Astrocyte of the spinal cord (primary cell): ENCODE data around the gene HSPB8.
A peak's percentile ranks its signal among the peaks of the same experiment; 100 is the strongest.

Experiments used
- DNase-seq: peaks from one replicate; pipeline ENCODE4 v3.0.0; 2011; ENCODE audit warnings: low read depth, low spot score
- H3K4me3 ChIP-seq: 2 replicates; pipeline ENCODE4 v1.5.1; 2011; ENCODE audit warnings: low read depth, mild to moderate bottlenecking, low read length, moderate library complexity
- in situ Hi-C: cut with HindIII; loops from 2 replicates; pipeline ENCODE4 v1.10.0; 2017; ENCODE audit warnings: low sequenced_read_pairs
- TF ChIP-seq, protein P1 (sequence below): IDR thresholded peaks from 2 replicates; pipeline ENCODE4 v1.5.1; 2012; ENCODE audit warnings: low read depth, mild to moderate bottlenecking, low read length, inconsistent platforms

Gene HSPB8

DNA sequence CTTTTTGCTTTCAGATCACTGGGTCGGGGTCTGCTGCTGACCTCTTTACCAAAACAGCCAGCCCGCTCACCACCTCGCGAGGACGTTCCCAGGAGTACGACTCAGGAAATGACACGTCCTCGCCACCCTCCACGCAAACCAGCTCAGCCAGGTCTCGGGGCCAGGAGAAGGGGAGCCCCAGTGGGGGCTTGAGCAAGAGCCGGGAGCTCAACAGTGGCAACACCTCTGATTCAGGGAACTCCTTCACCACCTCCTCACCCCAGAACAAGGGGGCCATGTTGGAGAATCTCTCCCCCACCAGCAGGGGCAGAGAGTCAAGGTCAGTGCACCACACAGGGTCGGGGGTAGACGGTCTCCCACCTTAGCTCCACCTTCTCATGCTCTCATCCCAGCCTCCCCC lies 33.4 kb upstream of the HSPB8 start:
- no peak for DNase-seq
- in situ Hi-C loops: no loop called here
- H3K4me3 ChIP-seq: no peak overlapping the region
- TF ChIP-seq, protein P1, sequence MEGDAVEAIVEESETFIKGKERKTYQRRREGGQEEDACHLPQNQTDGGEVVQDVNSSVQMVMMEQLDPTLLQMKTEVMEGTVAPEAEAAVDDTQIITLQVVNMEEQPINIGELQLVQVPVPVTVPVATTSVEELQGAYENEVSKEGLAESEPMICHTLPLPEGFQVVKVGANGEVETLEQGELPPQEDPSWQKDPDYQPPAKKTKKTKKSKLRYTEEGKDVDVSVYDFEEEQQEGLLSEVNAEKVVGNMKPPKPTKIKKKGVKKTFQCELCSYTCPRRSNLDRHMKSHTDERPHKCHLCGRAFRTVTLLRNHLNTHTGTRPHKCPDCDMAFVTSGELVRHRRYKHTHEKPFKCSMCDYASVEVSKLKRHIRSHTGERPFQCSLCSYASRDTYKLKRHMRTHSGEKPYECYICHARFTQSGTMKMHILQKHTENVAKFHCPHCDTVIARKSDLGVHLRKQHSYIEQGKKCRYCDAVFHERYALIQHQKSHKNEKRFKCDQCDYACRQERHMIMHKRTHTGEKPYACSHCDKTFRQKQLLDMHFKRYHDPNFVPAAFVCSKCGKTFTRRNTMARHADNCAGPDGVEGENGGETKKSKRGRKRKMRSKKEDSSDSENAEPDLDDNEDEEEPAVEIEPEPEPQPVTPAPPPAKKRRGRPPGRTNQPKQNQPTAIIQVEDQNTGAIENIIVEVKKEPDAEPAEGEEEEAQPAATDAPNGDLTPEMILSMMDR: no peak

DNA sequence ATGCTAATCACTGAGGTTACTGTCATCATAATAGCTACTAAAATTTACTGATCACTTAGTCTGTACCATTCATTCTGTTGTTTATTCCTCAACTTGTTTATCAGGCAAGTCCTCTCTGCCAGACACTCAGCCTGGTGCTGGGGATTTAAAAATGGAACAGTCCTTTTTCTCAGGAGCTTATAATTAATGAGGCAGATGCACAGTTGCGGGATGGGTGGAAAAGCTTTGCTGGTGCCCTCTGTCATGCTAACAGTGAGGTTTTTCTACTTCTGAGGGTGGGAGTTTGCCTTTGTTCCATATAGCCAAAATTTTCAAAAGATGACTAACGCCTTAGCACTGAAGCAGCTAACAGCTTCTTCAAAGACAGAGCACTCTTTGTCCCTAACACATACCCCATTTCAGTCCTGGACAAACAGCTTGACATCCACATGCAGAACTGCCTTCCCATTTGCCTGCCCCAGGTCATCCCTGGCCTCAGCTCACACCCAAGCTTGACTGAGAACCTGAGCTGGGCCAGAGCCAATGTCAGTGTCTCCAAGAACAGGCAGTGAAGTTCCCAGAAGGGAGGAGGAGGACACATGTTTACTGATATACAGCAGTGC lies 30.8 kb upstream of the HSPB8 start:
- no peak overlapping the region for H3K4me3 ChIP-seq
- no peak for DNase-seq
- TF ChIP-seq, protein P1: no peak
- in situ Hi-C loops: no loop called here

DNA sequence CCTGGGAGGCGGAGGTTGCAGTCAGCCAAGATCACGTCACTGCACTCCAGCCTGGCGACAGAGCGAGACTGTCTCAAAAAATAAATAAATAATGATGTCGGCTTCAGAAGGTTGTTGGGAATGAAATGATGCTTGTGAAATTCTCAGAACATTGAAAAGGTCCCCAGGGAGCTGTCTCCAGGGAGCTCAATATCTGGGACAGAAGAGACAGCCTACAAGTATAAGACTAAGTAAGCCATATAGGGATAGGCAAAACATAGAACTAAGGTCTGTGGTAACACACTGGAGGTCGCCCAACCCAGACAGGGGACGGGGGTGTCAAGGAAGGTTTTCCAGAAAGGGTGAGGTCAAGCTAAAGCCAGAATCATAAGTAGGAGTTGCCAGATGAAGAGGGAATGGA lies 29.5 kb upstream of the HSPB8 start:
- in situ Hi-C loops: no loop called here
- no peak overlapping the region for H3K4me3 ChIP-seq
- TF ChIP-seq, protein P1: no peak
- no peak for DNase-seq

DNA sequence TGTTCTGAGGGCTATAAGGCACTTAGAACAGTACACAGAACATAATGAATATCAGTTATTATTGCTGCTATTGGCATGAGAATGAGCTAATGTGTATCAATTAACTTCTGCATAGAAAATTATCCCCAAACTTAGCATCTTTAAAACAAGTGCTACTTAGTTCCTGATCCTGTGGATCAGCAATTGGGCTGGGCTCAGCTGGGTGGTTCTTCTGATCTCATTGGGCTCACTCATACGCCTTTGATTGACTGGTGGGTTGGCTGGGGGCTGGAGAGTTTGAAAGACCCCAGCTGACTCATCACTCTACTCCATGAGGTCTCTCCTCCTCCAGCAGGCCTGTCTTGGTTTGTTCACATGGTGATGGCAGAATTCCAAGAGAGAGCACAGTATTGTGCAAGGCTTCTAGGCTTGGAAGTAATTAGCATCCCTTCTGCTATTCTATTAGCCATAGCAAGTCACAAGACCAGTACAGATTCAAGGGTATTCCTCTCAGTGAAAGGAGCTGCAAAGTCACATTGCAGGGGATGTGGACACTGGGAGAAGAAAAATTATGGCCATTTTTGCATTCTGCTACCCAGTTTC lies 27.2 kb upstream of the HSPB8 start:
- DNase-seq: no peak
- in situ Hi-C loops: no loop called here
- TF ChIP-seq, protein P1: no peak
- H3K4me3 ChIP-seq: no peak overlapping the region

DNA sequence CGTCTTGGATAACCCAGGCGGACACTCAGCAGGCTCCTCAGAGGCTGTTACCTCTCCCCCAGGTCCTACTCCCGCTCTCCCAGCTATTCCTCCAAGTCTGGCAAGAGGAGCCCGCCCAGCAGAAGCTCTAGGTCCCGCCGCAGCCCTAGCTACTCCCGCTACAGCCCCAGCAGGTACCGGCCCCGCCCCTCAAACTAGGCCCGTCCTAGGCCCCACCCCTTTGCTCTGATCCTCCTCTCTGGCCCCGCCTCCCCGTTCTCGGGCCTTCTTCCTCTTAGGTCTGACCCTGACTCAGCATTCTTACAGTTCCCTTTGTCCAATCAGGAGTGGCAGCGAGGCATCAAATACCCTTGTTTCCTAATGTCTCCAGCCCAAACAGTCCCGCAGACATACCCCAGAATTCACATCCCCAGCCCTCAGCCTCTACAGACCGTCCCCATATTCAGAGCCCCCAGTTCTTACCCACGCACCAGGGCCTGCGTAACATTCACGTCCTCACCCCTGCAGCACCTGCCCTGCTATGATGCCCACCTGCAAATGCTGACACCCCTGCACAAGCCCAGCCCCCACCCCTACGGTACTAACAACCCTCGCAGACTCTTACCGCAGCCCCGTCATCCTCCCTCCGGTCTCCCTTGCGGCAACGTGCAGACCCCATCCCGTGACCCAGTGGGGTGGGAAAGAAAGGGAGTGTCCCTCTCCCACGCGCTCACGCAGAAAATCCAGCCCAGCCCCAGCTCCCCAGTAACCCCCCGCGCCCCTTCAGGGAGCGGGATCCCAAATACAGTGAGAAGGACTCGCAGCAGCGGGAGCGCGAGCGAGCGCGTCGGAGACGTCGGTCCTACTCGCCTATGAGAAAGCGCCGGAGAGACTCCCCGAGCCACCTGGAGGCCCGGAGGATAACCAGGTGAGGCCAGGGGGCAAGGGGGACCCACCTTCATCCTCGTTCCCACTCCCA lies 25.0 kb upstream of the HSPB8 start:
- TF ChIP-seq, protein P1: no peak
- DNase-seq: peak; percentile 5
- in situ Hi-C loops: no loop called here
- no peak overlapping the region for H3K4me3 ChIP-seq

DNA sequence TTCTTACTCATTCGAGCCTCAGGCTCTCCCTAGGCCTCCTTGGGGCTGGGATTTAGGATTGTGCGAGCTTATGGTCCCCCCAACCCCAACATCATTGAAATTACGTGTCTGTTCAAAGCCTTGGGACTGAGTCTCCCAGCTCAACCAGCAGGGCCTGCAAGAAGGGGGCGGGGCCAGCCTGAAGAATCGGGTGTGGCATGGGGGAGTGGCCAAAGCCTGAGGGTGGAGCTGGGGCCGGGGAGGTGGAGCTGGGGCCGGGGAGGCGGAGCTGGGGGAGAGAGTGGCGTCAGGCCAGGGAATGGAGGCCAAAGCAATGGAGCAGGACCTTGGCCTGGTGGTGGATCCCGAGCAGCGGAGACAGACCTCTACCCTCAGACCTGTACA lies 24.3 kb upstream of the HSPB8 start:
- TF ChIP-seq, protein P1: no peak
- in situ Hi-C loops: no loop called here
- H3K4me3 ChIP-seq: no peak overlapping the region
- DNase-seq: no peak
